ENCODE data around the gene YWHAG. TPM values are rescaled to one million over a fixed set of nuclear protein-coding genes. Genes with fewer than 3 reads are reported as not detected.
"Not testable (repeated sequence)": the region's sequence is repeated elsewhere in the genome, so short reads cannot be mapped to it uniquely, and the experiment has no call there.

YWHAG gene
- polyA plus RNA-seq (2013), result 98.7 TPM

- DNase-seq, result peak in 2 of 3 donors; percentile 93 to 94
- no peaks in the 10 kb centered on the region for H3K27me3 ChIP-seq (replicated peaks in 2 of 5; ENCODE audit: control insufficient read depth in 4 of 5, insufficient read depth in 5 of 5, low read length in 4 of 5)
- 0% methylated on average over 50 of the region's 80 CpGs for WGBS (ENCODE audit: insufficient coverage)
- H3K9me3 ChIP-seq (ENCODE audit: control extremely low read depth in 1 of 5, control insufficient read depth in 4 of 5, insufficient read depth in 2 of 5, low read depth in 1 of 5, low read length in 4 of 5), result no peaks in the 10 kb centered on the region
- ChIA-PET CTCF (interaction anchor here (1.8 to 5.0 kb wide), 7 partner anchors 10 to 44 kb away, joined by 6 to 74 read pairs (median 13); no protein-coding TSS in a partner anchor), POLR2A (interaction anchor here (0.8 to 3.6 kb wide), 7 partner anchors 20 to 40 kb away, joined by 3 to 32 read pairs (median 3); no protein-coding TSS in a partner anchor)
- peaks cover 9 to 32% (median 23%) of the 10 kb centered on the region in 4 experiments for H3K4me1 ChIP-seq (ENCODE audit: control extremely low read depth in 1 of 4, control insufficient read depth in 4 of 4, insufficient read depth in 4 of 4, low read length in 3 of 4)
- H3K4me3 ChIP-seq (ENCODE audit: control insufficient read depth in 1 of 7, extremely low read depth in 1 of 7, insufficient read depth in 4 of 7, low read depth in 2 of 7, low read length in 6 of 7), result peak within 1 kb of the TSS; percentile 90 to 98 (median 97)
- H3K36me3 ChIP-seq (ENCODE audit: control insufficient read depth in 4 of 4, insufficient read depth in 4 of 4, low read length in 3 of 4), result peaks cover 0 to 29% (median 12%) of the 10 kb centered on the region in 4 experiments
- H3K27ac ChIP-seq (ENCODE audit: insufficient read depth in 1 of 2, low read depth in 1 of 2, low read length in 2 of 2, poor library complexity in 1 of 2, severe bottlenecking in 2 of 2), result peak within 1 kb of the TSS; percentile 94 to 98
Measured at GRCh38 chr7:76358481-76359110, at the start of gene YWHAG. Gene YWHAG, minus strand, starts transcription at chr7:76358991. Its CDS starts 183 bp downstream, at chr7:76358808.

- Histone ChIP-seq H3K27me3 (replicated peaks in 2 of 5; ENCODE audit: control insufficient read depth in 4 of 5, insufficient read depth in 5 of 5, low read length in 4 of 5) (no peaks in the 10 kb centered on the region), H3K4me1 (ENCODE audit: control extremely low read depth in 1 of 4, control insufficient read depth in 4 of 4, insufficient read depth in 4 of 4, low read length in 3 of 4) (peaks cover 0 to 14% (median 10%) of the 10 kb centered on the region in 4 experiments), H3K4me3 (ENCODE audit: control insufficient read depth in 1 of 7, extremely low read depth in 1 of 7, insufficient read depth in 4 of 7, low read depth in 2 of 7, low read length in 6 of 7) (no peak overlapping the region), H3K9me3 (ENCODE audit: control extremely low read depth in 1 of 5, control insufficient read depth in 4 of 5, insufficient read depth in 2 of 5, low read depth in 1 of 5, low read length in 4 of 5) (no peaks in the 10 kb centered on the region), H3K27ac (ENCODE audit: insufficient read depth in 1 of 2, low read depth in 1 of 2, low read length in 2 of 2, poor library complexity in 1 of 2, severe bottlenecking in 2 of 2) (no peak overlapping the region), H3K36me3 (ENCODE audit: control insufficient read depth in 4 of 4, insufficient read depth in 4 of 4, low read length in 3 of 4) (peaks cover 0 to 4% (median 0%) of the 10 kb centered on the region in 4 experiments)
- ChIA-PET POLR2A (interaction anchor here (0.8 kb wide), 1 partner anchor 48 kb away, joined by 3 read pairs; no protein-coding TSS in a partner anchor), CTCF (interaction anchor here (0.8 to 0.9 kb wide), 2 partner anchors 15 to 80 kb away, joined by 3 read pairs; no protein-coding TSS in a partner anchor)
- DNase-seq, result no peak
Measured at GRCh38 chr7:76408121-76408560, 49.4 kb upstream of the YWHAG start.

GRCh38 chr7:76407718-76408117 is 48.9 kb upstream of the YWHAG start:
- no peaks in the 10 kb centered on the region for H3K9me3 ChIP-seq (ENCODE audit: control extremely low read depth in 1 of 5, control insufficient read depth in 4 of 5, insufficient read depth in 2 of 5, low read depth in 1 of 5, low read length in 4 of 5)
- peaks cover 0 to 4% (median 0%) of the 10 kb centered on the region in 4 experiments for H3K36me3 ChIP-seq (ENCODE audit: control insufficient read depth in 4 of 4, insufficient read depth in 4 of 4, low read length in 3 of 4)
- DNase-seq, result no peak
- no peak overlapping the region for H3K4me3 ChIP-seq (ENCODE audit: control insufficient read depth in 1 of 7, extremely low read depth in 1 of 7, insufficient read depth in 4 of 7, low read depth in 2 of 7, low read length in 6 of 7)
- no peaks in the 10 kb centered on the region for H3K27me3 ChIP-seq (replicated peaks in 2 of 5; ENCODE audit: control insufficient read depth in 4 of 5, insufficient read depth in 5 of 5, low read length in 4 of 5)
- CTCF ChIA-PET, result interaction anchor here (0.9 kb wide), 1 partner anchor 16 kb away, joined by 3 read pairs; no protein-coding TSS in a partner anchor
- POLR2A ChIA-PET, result interaction anchor here (0.8 kb wide), 1 partner anchor 48 kb away, joined by 3 read pairs; no protein-coding TSS in a partner anchor
- H3K27ac ChIP-seq (ENCODE audit: insufficient read depth in 1 of 2, low read depth in 1 of 2, low read length in 2 of 2, poor library complexity in 1 of 2, severe bottlenecking in 2 of 2), result no peak overlapping the region
- 100% methylated on average over 1 of the region's 4 CpGs for WGBS (ENCODE audit: insufficient coverage)
- peaks cover 0 to 14% (median 11%) of the 10 kb centered on the region in 4 experiments for H3K4me1 ChIP-seq (ENCODE audit: control extremely low read depth in 1 of 4, control insufficient read depth in 4 of 4, insufficient read depth in 4 of 4, low read length in 3 of 4)

- 73% methylated on average over 4 of the region's 9 CpGs for WGBS (ENCODE audit: insufficient coverage)
- ChIA-PET CTCF (no interaction called here), POLR2A (no interaction called here)
- Histone ChIP-seq H3K27me3 (replicated peaks in 2 of 5; ENCODE audit: control insufficient read depth in 4 of 5, insufficient read depth in 5 of 5, low read length in 4 of 5) (no peaks in the 10 kb centered on the region), H3K4me1 (ENCODE audit: control extremely low read depth in 1 of 4, control insufficient read depth in 4 of 4, insufficient read depth in 4 of 4, low read length in 3 of 4) (peaks cover 0 to 13% (median 9%) of the 10 kb centered on the region in 4 experiments), H3K9me3 (ENCODE audit: control extremely low read depth in 1 of 5, control insufficient read depth in 4 of 5, insufficient read depth in 2 of 5, low read depth in 1 of 5, low read length in 4 of 5) (no peaks in the 10 kb centered on the region), H3K27ac (ENCODE audit: insufficient read depth in 1 of 2, low read depth in 1 of 2, low read length in 2 of 2, poor library complexity in 1 of 2, severe bottlenecking in 2 of 2) (no peak overlapping the region), H3K4me3 (ENCODE audit: control insufficient read depth in 1 of 7, extremely low read depth in 1 of 7, insufficient read depth in 4 of 7, low read depth in 2 of 7, low read length in 6 of 7) (no peak overlapping the region), H3K36me3 (ENCODE audit: control insufficient read depth in 4 of 4, insufficient read depth in 4 of 4, low read length in 3 of 4) (peaks cover 0 to 4% (median 0%) of the 10 kb centered on the region in 4 experiments)
- DNase-seq, result no peak
Measured at GRCh38 chr7:76405738-76406137, 46.9 kb upstream of the YWHAG start.

GRCh38 chr7:76403780-76404494 is 45.1 kb upstream of the YWHAG start:
- CTCF ChIA-PET, result interaction anchor here (1.2 kb wide), 1 partner anchor 87 kb away, joined by 3 read pairs; no protein-coding TSS in a partner anchor

GRCh38 chr7:76403097-76403496 is 44.3 kb upstream of the YWHAG start:
- H3K27me3 ChIP-seq (replicated peaks in 2 of 5; ENCODE audit: control insufficient read depth in 4 of 5, insufficient read depth in 5 of 5, low read length in 4 of 5); H3K36me3 ChIP-seq (ENCODE audit: control insufficient read depth in 4 of 4, insufficient read depth in 4 of 4, low read length in 3 of 4); POLR2A ChIA-PET; CTCF ChIA-PET; H3K27ac ChIP-seq (ENCODE audit: insufficient read depth in 1 of 2, low read depth in 1 of 2, low read length in 2 of 2, poor library complexity in 1 of 2, severe bottlenecking in 2 of 2); DNase-seq; H3K9me3 ChIP-seq (ENCODE audit: control extremely low read depth in 1 of 5, control insufficient read depth in 4 of 5, insufficient read depth in 2 of 5, low read depth in 1 of 5, low read length in 4 of 5); H3K4me3 ChIP-seq (ENCODE audit: control insufficient read depth in 1 of 7, extremely low read depth in 1 of 7, insufficient read depth in 4 of 7, low read depth in 2 of 7, low read length in 6 of 7): not testable (repeated sequence)
- H3K4me1 ChIP-seq (ENCODE audit: control extremely low read depth in 1 of 4, control insufficient read depth in 4 of 4, insufficient read depth in 4 of 4, low read length in 3 of 4), result peaks cover under 1 to 13% (median 11%) of the 10 kb centered on the region in 4 experiments
- 75% methylated on average over 4 of the region's 8 CpGs for WGBS (ENCODE audit: insufficient coverage)

More at GRCh38 chr7:76403780-76404494, 45.1 kb upstream of the YWHAG start:
- Histone ChIP-seq H3K9me3 (ENCODE audit: control extremely low read depth in 1 of 5, control insufficient read depth in 4 of 5, insufficient read depth in 2 of 5, low read depth in 1 of 5, low read length in 4 of 5) (no peaks in the 10 kb centered on the region), H3K4me3 (ENCODE audit: control insufficient read depth in 1 of 7, extremely low read depth in 1 of 7, insufficient read depth in 4 of 7, low read depth in 2 of 7, low read length in 6 of 7) (no peak overlapping the region), H3K27ac (ENCODE audit: insufficient read depth in 1 of 2, low read depth in 1 of 2, low read length in 2 of 2, poor library complexity in 1 of 2, severe bottlenecking in 2 of 2) (no peak overlapping the region), H3K4me1 (ENCODE audit: control extremely low read depth in 1 of 4, control insufficient read depth in 4 of 4, insufficient read depth in 4 of 4, low read length in 3 of 4) (peaks cover 0 to 13% (median 9%) of the 10 kb centered on the region in 4 experiments), H3K36me3 (ENCODE audit: control insufficient read depth in 4 of 4, insufficient read depth in 4 of 4, low read length in 3 of 4) (peaks cover 0 to 3% (median under 1%) of the 10 kb centered on the region in 4 experiments), H3K27me3 (replicated peaks in 2 of 5; ENCODE audit: control insufficient read depth in 4 of 5, insufficient read depth in 5 of 5, low read length in 4 of 5) (no peaks in the 10 kb centered on the region)
- WGBS (ENCODE audit: insufficient coverage), result 83% methylated on average over 7 of the region's 10 CpGs
- POLR2A ChIA-PET, result no interaction called here
- peak in 2 of 3 donors; percentile 55 to 67 for DNase-seq

Measured in common myeloid progenitor, CD34-positive (primary cell).